ENCODE measurements around the gene APAF1.

DNA sequence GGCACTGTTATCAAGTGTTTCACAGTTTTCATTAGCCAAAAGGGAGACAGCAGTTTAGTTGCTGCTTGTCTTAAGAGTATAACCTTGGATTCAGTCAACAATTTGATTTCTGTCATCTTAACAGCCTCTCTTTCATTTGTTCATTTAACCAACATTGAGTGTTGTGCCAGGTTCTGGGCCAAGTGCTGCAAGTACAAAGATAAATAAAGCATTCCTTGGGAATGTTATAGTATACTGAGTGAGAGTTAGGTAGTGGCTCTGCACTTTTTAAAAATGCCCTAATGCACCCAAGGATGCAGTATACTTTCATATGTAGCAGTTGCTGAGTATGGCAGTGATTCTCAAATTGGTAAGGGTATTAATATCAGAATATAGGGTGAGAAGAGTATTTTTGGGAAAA is 15.4 kb downstream of the APAF1 start:
- TF ChIP-seq, protein P1, sequence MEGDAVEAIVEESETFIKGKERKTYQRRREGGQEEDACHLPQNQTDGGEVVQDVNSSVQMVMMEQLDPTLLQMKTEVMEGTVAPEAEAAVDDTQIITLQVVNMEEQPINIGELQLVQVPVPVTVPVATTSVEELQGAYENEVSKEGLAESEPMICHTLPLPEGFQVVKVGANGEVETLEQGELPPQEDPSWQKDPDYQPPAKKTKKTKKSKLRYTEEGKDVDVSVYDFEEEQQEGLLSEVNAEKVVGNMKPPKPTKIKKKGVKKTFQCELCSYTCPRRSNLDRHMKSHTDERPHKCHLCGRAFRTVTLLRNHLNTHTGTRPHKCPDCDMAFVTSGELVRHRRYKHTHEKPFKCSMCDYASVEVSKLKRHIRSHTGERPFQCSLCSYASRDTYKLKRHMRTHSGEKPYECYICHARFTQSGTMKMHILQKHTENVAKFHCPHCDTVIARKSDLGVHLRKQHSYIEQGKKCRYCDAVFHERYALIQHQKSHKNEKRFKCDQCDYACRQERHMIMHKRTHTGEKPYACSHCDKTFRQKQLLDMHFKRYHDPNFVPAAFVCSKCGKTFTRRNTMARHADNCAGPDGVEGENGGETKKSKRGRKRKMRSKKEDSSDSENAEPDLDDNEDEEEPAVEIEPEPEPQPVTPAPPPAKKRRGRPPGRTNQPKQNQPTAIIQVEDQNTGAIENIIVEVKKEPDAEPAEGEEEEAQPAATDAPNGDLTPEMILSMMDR (IDR thresholded peaks at IDR 0.05), result no peak
- TF ChIP-seq EP300 (IDR thresholded peaks at IDR 0.05), result no peak
- no peak for TF ChIP-seq POLR2A (IDR thresholded peaks at IDR 0.05)
- no peak for TF ChIP-seq POLR2AphosphoS5 (IDR thresholded peaks at IDR 0.05)
